Hepatocyte (in vitro differentiated cells): ENCODE results near the gene LDAH.

ENCODE experiments used
- CTCF ChIP-seq: fragments of 200-600 bp; sonication (generic); IDR thresholded peaks from 2 replicates; pipeline ENCODE4 v1.5.1; 2016; ENCODE audit warnings: antibody characterized with exemption, mild to moderate bottlenecking; ENCODE audit not compliant: poor library complexity
- EZH2 ChIP-seq: fragments of 200-600 bp; sonication (generic); IDR thresholded peaks from 2 replicates; pipeline ENCODE4 v1.6.1; 2016; ENCODE audit warnings: antibody characterized with exemption, mild to moderate bottlenecking, borderline replicate concordance

- no peak for TF ChIP-seq CTCF
- TF ChIP-seq EZH2 = no peak
Observed at GRCh38 chr2:20738772-20739171, 84.1 kb downstream of the LDAH start.
